ENCODE measurements around the gene MEPCE.

MEPCE gene

GRCh38 chr7:100401811-100402210 lies 27.8 kb upstream of the MEPCE start:
- no peaks in the 10 kb centered on the region for H3K27me3 ChIP-seq (replicated peaks; ENCODE audit: control insufficient read depth, insufficient read depth, low read length)
- DNase-seq (ENCODE audit: extremely low read depth, insufficient read length) = no peak
- TF ChIP-seq CTCF (IDR thresholded peaks at IDR 0.05; ENCODE audit: insufficient read depth, low read length, poor library complexity, severe bottlenecking) = no peak
- H3K4me3 ChIP-seq (replicated peaks; ENCODE audit: low read depth, low read length) = no peak overlapping the region
- H3K36me3 ChIP-seq (ENCODE audit: control insufficient read depth, insufficient read depth, low read length) = no peaks in the 10 kb centered on the region

DNA sequence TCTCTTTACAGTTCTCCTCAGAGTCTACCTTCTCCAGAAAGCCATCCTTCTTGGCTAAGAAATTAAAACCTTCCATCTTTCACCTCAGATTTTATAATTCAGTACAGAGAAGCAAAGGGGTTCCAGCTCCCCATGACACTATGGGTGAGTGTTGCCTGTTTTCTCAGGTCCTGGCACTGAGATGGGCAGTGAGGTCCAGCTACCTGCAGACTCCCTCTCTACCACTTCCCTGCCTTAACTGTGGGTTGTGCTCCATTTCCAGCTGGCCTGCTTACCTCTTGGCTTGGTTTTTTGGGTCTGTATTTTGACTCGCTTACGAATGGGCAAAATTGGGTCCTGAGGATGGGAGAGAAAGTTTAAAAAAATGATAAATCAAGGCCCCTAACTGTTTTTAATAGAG lies 27.4 kb upstream of the MEPCE start:
- DNase-seq (ENCODE audit: extremely low read depth, insufficient read length) = no peak
- Histone ChIP-seq H3K27me3 (replicated peaks; ENCODE audit: control insufficient read depth, insufficient read depth, low read length) (no peaks in the 10 kb centered on the region), H3K4me3 (replicated peaks; ENCODE audit: low read depth, low read length) (no peak overlapping the region), H3K36me3 (ENCODE audit: control insufficient read depth, insufficient read depth, low read length) (no peaks in the 10 kb centered on the region)
- no peak for TF ChIP-seq CTCF (IDR thresholded peaks at IDR 0.05; ENCODE audit: insufficient read depth, low read length, poor library complexity, severe bottlenecking)

GRCh38 chr7:100406767-100407166 lies 22.9 kb upstream of the MEPCE start:
- H3K36me3 ChIP-seq (ENCODE audit: control insufficient read depth, insufficient read depth, low read length) = no peaks in the 10 kb centered on the region
- no peak overlapping the region for H3K4me3 ChIP-seq (replicated peaks; ENCODE audit: low read depth, low read length)
- no peaks in the 10 kb centered on the region for H3K27me3 ChIP-seq (replicated peaks; ENCODE audit: control insufficient read depth, insufficient read depth, low read length)
- no peak for TF ChIP-seq CTCF (IDR thresholded peaks at IDR 0.05; ENCODE audit: insufficient read depth, low read length, poor library complexity, severe bottlenecking)
- DNase-seq (ENCODE audit: extremely low read depth, insufficient read length) = no peak

GRCh38 chr7:100407285-100408180 lies 22.1 kb upstream of the MEPCE start:
- Histone ChIP-seq H3K27me3 (replicated peaks; ENCODE audit: control insufficient read depth, insufficient read depth, low read length) (no peaks in the 10 kb centered on the region), H3K4me3 (replicated peaks; ENCODE audit: low read depth, low read length) (no peak overlapping the region), H3K36me3 (ENCODE audit: control insufficient read depth, insufficient read depth, low read length) (no peaks in the 10 kb centered on the region)
- TF ChIP-seq CTCF (IDR thresholded peaks at IDR 0.05; ENCODE audit: insufficient read depth, low read length, poor library complexity, severe bottlenecking) = peak; percentile 67
- no peak for DNase-seq (ENCODE audit: extremely low read depth, insufficient read length)

DNA sequence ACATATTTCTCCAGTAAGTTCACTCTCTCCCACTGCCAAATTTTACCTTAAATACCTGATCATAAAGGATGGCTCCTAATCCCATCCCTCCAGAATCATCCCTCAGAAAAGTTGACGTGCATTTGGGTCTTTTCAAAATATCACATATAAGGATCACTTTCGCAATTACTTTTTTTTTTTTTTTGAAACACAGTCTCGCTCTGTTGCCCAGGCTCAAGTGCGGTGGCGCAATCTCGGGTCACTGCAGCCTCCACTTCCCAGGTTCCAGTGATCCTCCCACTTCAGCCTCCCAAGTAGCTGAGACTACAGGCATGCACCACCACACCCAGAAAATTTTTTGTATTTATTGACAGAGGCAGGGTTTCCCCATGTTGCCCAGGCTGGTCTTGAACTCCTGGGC lies 18.5 kb upstream of the MEPCE start:
- TF ChIP-seq CTCF (IDR thresholded peaks at IDR 0.05; ENCODE audit: insufficient read depth, low read length, poor library complexity, severe bottlenecking) = no peak
- no peak overlapping the region for H3K4me3 ChIP-seq (replicated peaks; ENCODE audit: low read depth, low read length)
- no peaks in the 10 kb centered on the region for H3K36me3 ChIP-seq (ENCODE audit: control insufficient read depth, insufficient read depth, low read length)
- no peaks in the 10 kb centered on the region for H3K27me3 ChIP-seq (replicated peaks; ENCODE audit: control insufficient read depth, insufficient read depth, low read length)
- no peak for DNase-seq (ENCODE audit: extremely low read depth, insufficient read length)

Measured in GM06990 (cell line).